ENCODE data around the gene ITGA8.
A peak's percentile ranks its signal among the peaks of the same experiment; 100 is the strongest.
"Not testable (repeated sequence)": the region's sequence is repeated elsewhere in the genome, so short reads cannot be mapped to it uniquely, and the experiment has no call there.

ITGA8 gene

DNA sequence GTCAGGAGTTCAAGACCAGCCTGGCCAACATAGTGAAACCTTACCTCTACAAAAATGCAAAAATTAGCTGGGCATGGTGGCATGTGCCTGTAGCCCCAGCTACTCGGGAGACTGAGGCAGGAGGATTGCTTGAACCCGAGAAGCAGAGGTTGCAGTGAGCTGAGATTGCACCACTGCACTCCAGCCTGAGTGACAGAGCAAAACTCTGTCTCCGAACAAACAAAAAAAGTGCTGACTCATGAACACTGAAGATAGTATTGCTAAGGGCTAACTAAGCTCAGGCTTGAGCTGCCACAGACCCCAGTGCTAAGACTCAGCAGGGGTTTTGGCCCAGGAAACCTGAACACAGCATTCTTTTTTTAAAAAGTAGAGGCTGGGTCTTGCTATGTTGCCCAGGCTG is 162.6 kb downstream of the ITGA8 start:
- not testable (repeated sequence) for DNase-seq (ENCODE audit: low read depth)

DNA sequence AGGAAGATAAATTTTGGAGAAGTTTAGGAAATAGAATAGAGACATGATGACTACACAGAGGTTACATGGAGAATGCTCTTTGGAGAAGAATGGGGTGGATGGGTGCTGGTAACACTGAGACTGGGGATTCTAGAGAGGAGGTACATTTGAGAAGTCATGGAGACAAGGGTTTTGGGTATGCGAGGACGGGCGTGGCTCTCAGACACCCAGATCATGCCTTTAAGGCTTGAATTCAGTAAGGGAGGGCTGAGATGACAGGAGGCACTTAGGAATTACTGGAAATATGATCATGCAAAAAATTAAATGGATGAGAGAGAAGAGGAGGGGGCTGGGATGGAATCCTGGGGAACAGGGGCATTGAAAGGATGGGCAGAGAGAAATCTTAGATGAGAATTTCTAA is 168.8 kb downstream of the ITGA8 start:
- no peak for DNase-seq (ENCODE audit: low read depth)

DNA sequence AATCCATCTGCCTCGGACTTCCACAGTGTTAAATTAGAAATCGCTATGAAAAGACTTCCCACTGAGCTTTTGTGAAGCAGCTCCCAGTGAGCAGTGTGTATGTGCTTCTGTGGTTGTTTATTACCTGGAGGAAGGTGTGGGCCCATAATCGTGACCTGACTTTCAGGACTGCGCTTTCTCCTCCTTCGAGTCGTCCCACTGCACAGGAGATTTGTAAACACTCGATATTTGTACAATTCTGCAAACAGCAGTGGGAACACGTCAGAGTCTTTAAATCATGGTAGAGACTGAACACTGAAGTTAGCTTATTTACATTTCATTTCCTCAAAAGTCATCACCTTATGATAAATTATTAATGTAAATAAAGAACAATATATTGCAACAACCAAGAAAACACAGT is 171.4 kb downstream of the ITGA8 start:
- no peak for DNase-seq (ENCODE audit: low read depth)

DNA sequence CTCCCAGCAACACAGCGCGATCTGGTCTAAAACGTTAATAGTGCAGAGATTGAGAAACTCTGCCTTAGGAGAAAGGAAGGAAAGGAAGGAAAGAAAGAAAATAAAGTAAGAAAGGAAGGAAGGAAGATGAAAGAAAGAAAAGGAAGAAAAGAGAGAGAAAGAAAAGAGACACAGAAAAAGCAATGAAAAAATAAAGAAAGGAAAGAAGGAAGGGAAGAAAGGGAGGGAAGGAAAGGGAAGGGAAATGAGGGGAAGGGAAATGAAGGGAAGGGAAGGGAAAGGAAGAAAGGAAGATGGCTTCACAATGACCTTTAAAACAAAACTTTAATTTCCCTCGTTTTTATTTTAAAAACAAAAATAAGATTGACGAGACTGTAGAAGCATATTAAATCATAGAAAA is 173.1 kb downstream of the ITGA8 start:
- DNase-seq (ENCODE audit: low read depth) = no peak

DNA sequence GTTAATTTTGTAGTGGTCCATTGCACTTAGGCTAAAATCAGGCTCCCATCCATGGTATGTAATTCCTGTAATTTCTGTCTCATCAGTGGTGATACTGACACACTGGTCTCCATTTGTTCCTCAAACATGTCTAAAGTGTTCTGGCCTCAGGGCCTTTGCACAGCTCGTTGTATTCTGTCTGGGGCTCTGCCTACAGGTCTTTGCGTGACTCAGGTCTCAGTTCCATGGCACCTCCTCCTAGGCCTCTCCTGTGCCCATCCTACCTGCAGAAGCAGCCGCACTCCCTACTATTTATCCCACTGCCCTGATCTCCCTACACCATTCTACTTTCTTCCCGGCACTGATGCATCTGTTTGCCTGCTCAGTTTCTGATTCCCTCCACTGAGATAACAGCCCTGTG is 173.8 kb downstream of the ITGA8 start:
- DNase-seq (ENCODE audit: low read depth) = no peak

DNA sequence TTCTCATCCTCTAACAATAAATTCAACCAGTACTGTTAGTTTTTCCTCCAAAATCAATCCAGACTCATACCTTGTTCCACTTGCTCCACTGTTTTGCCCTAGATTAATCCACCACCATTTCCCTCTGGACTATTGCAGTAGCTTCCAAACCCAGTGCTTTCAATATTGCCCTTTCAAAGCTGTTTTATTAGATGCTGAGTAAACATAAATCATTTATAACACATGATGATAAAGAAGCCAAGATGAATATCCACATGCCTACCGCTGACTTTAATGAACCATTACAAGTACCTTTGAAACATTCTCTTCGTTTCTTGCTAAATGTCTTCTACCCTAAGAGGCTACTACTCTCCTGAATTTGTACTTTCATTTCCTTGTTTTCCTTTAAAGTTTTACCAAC is 174.5 kb downstream of the ITGA8 start:
- no peak for DNase-seq (ENCODE audit: low read depth)

DNA sequence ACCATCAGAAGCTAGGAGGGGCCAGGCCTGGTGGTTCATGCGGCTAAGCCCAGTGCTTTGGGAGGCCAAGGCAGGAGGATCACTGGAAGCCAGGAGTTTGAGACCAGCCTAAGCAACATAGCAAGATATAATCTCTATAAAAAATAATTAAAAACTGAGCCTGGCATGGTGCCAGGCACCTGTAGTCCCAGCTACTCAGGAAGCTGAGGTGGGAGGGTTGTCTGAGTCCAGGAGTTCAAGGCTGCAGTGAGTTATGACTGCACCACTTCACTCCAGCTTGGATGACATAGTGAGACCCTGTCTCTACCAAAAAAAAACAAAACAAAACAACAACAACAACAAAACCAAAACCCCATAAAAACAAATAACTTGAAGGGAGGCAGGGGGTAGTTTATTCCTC is 175.7 kb downstream of the ITGA8 start:
- DNase-seq (ENCODE audit: low read depth) = no peak

DNA sequence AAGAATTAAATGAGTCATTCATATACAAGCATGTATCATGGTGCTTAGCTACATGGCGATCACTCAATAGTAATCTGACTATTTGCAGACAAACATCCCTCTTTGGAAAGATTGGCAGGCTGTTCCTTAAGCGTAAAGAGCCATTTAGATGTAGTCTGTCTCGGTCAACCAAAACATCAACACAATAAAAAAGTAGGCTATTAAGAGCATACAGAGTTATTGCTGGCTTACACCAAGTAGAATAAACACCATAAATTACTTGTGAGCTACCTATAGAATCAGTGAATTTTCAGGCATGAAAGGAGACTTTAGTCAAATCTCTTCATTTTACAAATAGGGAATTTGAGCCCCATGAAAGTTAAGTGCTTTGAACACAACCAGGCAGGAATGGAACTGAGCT is 176.9 kb downstream of the ITGA8 start:
- DNase-seq (ENCODE audit: low read depth) = no peak

DNA sequence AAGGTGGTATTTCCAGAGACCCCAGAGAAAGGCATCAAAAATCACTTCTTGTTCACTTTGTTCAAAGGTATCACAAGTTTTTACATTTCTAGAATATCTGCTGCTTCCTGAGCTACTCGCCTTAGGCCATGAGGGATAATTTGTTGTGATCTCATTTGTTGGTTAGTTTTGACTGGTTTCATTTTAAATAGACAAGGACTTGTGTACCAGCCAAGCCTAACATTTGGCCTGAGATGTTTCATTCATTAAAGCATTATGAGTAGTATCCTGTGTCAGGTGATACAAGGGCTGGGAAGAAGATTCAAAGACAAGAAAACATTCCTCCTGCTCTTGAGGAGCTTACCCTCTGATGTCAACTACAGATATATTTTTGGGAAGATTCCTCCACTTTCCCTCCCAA is 178.3 kb downstream of the ITGA8 start:
- no peak for DNase-seq (ENCODE audit: low read depth)

DNA sequence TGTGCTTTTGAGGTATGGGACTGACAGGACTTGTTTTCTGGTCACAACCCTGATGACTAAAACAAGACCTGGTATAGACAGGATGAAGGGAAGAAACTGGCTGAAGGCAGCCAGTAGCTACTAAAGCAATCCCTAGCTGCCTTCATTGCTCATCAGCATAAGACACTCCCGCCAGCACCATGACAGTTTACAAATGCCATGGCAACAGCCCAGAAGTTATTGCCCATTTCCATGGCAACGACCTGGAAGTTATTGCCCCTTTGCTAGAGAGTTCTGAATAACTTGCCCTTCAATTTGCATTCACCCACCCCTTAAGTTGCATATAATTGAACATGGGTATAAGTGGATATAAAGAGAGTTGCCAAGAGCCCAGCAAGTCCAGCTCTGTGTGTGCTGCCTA is 179.0 kb downstream of the ITGA8 start:
- no peak for DNase-seq (ENCODE audit: low read depth)

DNA sequence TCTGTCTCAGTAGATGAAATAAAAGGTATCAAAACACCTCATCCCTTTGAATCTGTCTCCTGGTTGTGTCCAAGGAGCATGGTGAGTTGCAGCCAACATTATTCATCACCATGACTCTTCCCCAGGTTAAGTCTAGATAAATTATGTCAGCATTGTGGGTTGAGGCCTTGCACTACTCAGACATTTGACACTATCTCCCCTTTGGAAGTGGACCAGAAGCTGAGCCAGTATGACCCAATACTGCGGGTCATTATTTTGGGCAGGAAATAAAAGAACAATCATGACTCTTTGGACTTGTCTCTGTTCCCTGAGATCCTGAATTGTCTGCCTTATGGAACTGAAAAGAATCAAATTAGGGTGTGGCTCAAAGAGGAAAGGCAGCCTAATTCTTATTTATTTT is 180.5 kb downstream of the ITGA8 start:
- no peak for DNase-seq (ENCODE audit: low read depth)

DNA sequence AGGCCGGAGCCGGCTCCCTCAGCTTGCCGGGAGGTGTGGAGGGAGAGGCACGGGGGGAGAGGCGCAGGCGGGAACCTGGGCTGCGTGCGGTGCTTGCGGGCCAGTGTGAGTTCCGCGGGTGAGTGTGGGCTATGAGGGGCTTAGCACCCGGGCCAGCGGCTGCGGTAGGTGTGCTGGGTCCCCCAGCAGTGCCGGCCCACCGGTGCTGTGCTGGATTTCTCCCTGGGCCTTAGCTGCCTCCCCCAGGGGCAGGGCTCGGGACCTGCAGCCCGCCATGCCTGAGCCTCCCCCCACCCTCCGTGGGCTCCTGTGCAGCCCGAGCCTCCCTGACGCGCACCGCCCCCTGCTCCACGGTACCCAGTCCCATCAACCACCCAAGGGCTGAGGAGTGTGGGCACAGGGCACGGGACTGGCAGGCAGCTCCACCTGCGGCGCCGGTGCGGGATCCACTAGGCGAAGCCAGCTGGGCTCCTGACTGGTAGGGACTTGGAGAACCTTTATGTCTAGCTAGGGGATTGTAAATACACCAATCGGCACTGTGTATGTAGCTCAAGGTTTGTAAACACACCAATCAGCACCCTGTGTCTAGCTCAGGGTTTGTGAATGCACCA is 184.7 kb downstream of the ITGA8 start:
- DNase-seq (ENCODE audit: low read depth) = not testable (repeated sequence)

DNA sequence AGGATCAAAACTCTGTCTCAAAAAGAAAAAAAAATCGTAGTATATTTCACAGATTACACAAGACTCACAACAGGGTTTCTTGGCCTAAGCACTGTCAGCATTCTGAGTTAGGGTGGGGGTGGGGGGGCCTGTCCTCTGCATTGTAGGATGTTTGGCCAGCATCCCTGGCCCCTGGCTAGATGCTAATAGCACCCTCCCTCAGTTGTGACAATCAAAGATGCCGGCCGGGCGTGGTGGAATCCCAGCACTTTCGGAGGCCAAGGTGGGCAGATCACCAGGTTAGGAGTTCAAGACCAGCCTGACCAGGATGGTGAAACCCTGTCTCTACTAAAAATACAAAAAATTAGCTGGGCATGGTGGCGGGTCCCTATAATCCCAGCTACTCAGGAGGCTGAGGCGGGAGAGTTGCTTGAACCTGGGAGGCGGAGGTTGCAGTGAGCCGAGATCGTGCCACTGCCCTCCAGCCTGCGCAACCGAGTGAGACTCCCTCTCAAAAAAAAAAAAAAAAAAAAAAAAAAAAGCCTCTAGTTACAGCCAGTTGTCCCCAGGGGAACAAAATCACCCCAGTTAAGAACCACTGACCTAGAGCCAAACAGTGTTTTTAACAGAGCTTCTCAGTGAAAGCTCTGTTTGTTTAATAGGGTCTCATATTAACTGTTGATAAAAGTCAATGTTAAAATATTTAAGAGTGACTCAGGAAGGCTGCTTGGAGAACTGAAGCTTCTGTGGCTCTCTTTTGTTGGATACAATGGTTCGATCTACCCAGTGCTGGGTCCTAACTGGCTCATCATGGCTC is 187.6 kb downstream of the ITGA8 start:
- no peak for DNase-seq (ENCODE audit: low read depth)

DNA sequence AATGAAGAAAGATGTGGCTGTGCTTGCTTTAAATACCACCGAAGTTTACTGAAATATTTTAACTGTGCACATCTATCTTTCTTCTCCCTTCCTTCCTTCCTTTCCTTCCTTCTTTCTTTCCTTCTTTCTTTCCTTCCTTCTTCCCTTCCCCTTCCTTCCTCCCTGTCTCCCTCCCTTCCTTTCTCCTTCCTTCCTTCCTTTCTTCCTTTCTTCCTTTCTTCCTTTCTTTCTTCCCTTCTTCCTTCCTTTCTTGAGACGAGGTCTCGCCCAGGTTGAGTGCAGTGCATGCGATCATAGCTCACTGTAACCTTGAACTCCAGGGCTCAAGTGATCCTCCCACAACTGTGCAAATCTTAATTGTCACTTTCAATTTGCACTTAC is 190.9 kb downstream of the ITGA8 start:
- DNase-seq (ENCODE audit: low read depth) = no peak

DNA sequence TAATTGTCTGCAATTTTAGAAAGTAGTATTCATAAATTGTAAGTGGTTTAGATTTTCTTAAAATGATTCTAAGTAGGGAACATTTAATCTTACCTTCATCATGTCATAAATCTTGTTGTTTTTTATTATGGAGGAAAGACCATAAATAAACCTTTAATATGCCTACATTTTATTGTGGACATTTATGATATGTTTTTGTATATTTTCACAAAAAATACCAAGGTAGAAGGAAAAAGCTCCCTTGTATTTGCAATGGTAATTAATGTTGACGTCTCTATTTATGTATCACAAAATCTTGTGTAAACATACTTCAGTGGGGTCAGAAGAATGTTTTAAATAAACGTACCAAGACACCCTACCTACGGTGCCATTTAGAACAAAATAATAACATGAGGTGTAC is 193.0 kb downstream of the ITGA8 start:
- no peak for DNase-seq (ENCODE audit: low read depth)

DNA sequence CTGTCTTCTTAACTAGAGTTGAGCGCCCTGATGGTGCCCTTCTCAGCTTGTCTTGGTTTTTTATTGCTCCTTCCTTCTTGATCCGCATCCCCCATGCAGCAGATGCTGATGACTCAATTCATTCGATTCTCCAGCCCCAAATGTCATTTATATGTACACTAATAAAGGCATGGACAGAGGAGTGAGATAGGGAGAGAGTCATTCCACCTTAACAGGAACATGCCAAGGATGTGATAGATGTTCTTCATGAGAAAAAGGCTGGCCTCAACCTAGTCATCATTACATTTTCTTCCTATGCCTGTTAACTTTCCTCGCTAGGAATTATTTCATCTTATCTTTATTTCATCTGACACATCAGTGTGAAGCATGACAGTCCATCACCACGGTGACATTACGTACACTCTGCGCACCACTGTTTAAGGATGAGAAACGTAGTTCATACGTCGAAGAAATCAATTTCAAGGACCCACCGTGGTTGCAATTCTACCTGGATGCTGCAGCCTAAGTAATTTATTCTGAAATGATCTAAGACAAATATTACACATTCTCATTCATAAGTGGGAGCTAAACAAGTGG is 198.3 kb downstream of the ITGA8 start:
- no peak for DNase-seq (ENCODE audit: low read depth)

DNA sequence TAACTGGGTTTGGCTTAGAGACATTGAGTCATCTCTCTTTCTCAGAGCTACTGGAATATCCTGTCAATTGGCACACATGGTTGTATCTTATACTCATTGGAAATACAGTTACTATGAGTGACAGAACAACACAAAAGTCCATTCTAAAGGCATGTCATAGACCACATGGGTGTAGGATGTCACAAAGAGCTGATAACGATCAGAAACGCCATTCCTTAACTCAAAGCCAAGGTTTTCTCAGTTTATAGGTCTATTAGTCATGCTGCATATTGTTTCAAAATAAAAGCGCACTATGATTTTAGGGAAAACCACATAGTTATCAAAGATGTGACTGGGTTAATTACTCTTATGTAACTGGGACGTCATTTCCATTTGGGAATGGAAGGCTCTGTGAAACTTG is 201.5 kb downstream of the ITGA8 start:
- DNase-seq (ENCODE audit: low read depth) = peak; percentile 31

DNA sequence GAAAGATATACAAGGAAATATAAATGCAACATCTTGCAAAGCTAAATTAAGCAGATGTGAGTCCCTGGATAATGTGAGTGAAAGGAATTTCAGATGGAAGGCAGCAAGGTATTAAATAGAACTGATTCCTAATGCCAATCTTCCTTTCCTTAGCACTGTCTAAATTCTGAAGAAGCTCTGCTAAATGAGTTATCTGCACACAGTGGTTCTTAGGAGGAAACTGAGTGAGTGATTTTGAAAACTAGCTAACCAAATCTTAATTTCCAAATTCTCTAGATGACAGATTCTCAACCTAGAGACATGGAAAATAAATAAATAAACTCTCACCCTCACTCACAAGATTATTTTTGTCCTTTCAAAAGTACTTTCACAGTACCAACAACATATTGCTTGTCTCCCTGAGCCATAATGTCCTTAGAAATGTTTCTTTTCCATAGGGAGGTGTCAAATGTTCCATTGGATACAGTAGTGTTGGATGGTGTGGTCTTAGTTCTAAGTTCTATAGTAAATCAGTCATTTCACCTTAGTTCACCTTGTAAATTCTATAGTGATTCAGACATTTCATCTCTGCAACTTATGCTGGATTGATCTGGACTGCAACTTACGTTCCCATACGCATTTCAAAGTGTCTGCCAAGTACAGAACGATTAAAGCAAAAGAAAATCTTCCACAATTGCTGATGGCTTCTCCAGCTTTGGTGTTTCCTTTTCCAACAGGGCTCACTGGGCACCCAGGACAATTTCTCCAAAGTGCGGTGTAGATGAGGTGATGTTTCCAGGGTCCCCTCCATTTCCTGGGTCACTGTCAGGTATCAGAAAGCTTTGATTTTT is 203.3 kb downstream of the ITGA8 start:
- no peak for DNase-seq (ENCODE audit: low read depth)

DNA sequence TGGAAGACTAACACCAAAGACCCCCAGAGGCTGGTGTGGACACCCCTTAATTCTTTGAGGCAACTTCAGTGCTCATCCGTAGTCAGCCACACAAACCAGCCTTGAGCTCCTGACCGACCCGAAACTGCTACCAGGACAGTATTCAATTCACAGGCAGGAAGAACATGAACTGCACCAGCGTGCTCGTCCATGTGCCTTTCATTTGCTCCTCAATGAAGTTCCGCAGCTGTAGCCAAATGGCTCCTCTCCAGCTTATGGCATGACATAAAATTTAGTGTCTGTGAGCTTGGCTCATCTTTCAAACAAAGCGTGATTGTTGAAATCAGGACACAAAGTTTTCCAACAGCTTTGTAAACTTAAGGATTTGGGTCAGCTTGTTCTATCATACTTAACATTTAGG is 204.5 kb downstream of the ITGA8 start:
- DNase-seq (ENCODE audit: low read depth) = no peak

DNA sequence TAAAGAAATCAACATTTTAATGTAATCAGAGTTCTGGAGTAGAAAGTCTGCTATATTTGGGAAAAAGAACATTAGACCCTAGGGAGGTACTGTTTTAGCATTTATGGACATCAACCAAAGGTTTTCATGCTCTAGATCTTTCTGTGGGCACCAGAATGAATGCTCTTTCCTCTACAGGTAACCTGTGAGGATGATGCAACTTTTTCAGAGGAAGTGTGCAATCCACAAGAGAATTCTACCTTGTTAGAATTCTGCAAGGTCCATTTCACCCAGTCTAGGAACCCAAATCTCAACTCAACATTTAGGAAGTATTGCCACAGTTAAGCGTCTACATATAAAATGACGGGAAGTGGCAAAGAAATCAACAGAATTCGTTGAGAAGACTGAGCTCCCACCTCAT is 208.8 kb downstream of the ITGA8 start:
- DNase-seq (ENCODE audit: low read depth) = no peak

DNA sequence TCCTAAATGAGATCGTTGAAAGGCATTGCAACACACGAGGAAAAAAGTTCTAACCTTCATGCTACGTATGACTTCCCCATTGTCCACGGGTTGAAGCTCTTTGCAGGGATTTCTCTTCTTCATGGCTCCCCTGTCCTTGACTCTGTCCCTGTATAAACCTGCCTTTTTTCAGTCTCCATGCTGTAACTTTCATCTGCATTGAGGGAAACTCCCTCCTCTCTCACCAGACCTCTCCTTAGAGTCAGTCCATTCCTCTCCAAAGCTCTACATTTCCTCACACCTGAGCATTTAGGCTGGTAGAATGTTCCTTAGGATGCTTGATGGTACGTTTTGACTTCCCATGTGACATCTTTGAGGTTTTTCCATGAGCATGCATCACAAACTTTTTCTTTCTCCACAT is 214.4 kb downstream of the ITGA8 start:
- no peak for DNase-seq (ENCODE audit: low read depth)

DNA sequence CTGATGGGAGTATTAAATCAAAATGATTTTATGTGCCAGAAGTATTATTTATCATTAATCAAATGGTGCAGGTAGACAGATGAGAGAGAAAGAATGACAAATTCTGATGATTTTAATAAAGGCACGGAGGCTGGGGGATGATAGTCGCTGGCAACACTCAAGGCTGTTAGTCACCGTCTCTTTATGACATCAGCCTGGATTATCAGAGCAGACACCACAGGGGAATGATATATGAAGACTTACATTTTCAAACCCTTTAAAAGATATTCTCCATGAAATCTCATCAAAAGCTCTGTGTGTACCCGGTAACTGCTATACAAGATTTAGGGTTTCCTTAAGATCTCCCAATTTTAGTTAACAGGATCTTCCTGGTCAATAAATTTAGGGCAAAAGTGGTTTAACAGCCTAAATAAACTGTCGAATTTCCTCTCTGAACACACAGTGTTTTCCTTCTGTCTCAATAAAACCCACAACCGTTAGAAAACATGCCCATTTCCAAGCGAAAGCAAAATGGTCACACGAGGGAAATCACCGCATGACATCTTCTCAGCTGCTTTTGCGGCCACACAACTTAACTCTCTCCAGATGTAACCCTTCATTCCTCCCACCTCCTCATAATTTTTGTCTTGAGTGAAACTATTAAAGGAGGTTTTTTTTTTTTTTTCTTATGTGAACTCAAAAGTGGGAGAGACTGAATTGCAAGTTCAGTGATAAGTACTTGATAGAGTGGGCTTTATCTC is 215.5 kb downstream of the ITGA8 start:
- DNase-seq (ENCODE audit: low read depth) = no peak
